ENCODE results near the gene KCNRG. TPM values are rescaled to one million over a fixed set of nuclear protein-coding genes. Genes with fewer than 3 reads are reported as not detected.

The KCNRG gene
- total and polyA plus RNA-seq, 2 of the 4 experiments (the other 2 are of a cell fraction), result 0.51 to 2.7 TPM

GRCh38 chr13:50015258-50015657, at the start of gene KCNRG (continued):
- TF ChIP-seq ELK1 (IDR thresholded peaks at IDR 0.05; ENCODE audit: borderline replicate concordance, low read depth, low read length) (no peak), RAD21 (IDR thresholded peaks at IDR 0.05; ENCODE audit: low read length) (no peak)

- H3K4me3 ChIP-seq (ENCODE audit: insufficient read depth, low read depth, low read length), result no peak overlapping the region
- no peak overlapping the region for H2BK20ac ChIP-seq (ENCODE audit: low read depth, low read length)
- H3K4me2 ChIP-seq (ENCODE audit: low read depth, low read length), result no peak overlapping the region
- H4K20me1 ChIP-seq (ENCODE audit: insufficient read depth, low read length), result no peaks in the 10 kb centered on the region
- no peak overlapping the region for H3K14ac ChIP-seq (replicated peaks; ENCODE audit: low read depth, low read length)
- no peak overlapping the region for H4K8ac ChIP-seq (ENCODE audit: low read depth in 2 of 2, low read length in 2 of 2)
- H2BK15ac ChIP-seq (ENCODE audit: low read depth, low read length), result no peak overlapping the region
- ChIA-PET POLR2A (ENCODE audit: unreplicated experiment) (no interaction called here), CTCF (no interaction called here)
- H2BK5ac ChIP-seq (ENCODE audit: low read depth, low read length, poor library complexity, severe bottlenecking), result no peak overlapping the region
- intact Hi-C loops (cut with micrococcal nuclease), result no loop called here
- no peak overlapping the region for H3K4ac ChIP-seq (ENCODE audit: low read depth, low read length)
- no peak overlapping the region for H4K5ac ChIP-seq (ENCODE audit: low read depth, low read length)
- dilution Hi-C loops (cut with HindIII; ENCODE audit: low sequenced_read_pairs, unreplicated experiment), result no loop called here
- H3K18ac ChIP-seq (ENCODE audit: low read depth, low read length), result no peak overlapping the region
- H3K36me3 ChIP-seq (ENCODE audit: control insufficient read depth, insufficient read depth, low read length), result 0 out of 2 replicates have a peak, but pooled peaks cover 2% of the 10 kb centered on the region
- ATAC-seq (ENCODE audit: low read depth) (no peak), DNase-seq (no peak)
- no peaks in the 10 kb centered on the region for H3K4me1 ChIP-seq (ENCODE audit: control insufficient read depth, insufficient read depth, low read length)
- no peak overlapping the region for H2AK5ac ChIP-seq (ENCODE audit: low read depth, low read length)
- H3K9me1 ChIP-seq (ENCODE audit: insufficient read depth, low read length), result no peaks in the 10 kb centered on the region
- no peak overlapping the region for H3K23ac ChIP-seq (ENCODE audit: low read depth, low read length)
- in situ Hi-C loops (cut with MboI; ENCODE audit: low sequenced_read_pairs), result no loop called here
- H3K9ac ChIP-seq (ENCODE audit: low read depth, low read length), result no peak overlapping the region
- H3K27me3 ChIP-seq (ENCODE audit: control insufficient read depth, insufficient read depth, low read length), result no peaks in the 10 kb centered on the region
- peaks cover 5% of the 10 kb centered on the region; the same call in 1 of the 2 replicates for H3K9me3 ChIP-seq (ENCODE audit: control insufficient read depth, insufficient read depth, low read length)
- H3K79me1 ChIP-seq (ENCODE audit: low read depth in 1 of 2, low read length in 2 of 2), result no peaks in the 10 kb centered on the region
- H4K91ac ChIP-seq (ENCODE audit: insufficient read depth, low read depth, low read length), result no peak overlapping the region
- WGBS, 2 experiments (ENCODE audit: extremely low coverage in 2 of 2, insufficient read length in 1 of 2), result no CpG with 5 or more reads among the region's 4 CpGs
- no peak overlapping the region for H2AFZ ChIP-seq (replicated peaks; ENCODE audit: low read length, poor library complexity)
- H3K56ac ChIP-seq (ENCODE audit: extremely low read depth, insufficient read depth, low read length), result no peak overlapping the region
- BruUV-seq (replicated peaks), result no TSS peak
- no peak overlapping the region for H2AK9ac ChIP-seq (replicated peaks; ENCODE audit: low read depth, low read length, poor library complexity)
- no peak overlapping the region for H2BK120ac ChIP-seq (ENCODE audit: low read depth, low read length)
- no peak overlapping the region for H3K27ac ChIP-seq (ENCODE audit: insufficient read depth, low read length)
- TF ChIP-seq RFX5 (IDR thresholded peaks at IDR 0.05; ENCODE audit: low read depth, low read length) (no peak), NFE2L2 (IDR thresholded peaks at IDR 0.05; ENCODE audit: low read depth, low read length) (no peak), CTCF (conservative IDR thresholded peaks at IDR 0.05; ENCODE audit: low read depth, low read length) (no peak), FOS (IDR thresholded peaks at IDR 0.05; ENCODE audit: low read depth, low read length) (no peak), POLR2A (IDR thresholded peaks at IDR 0.05; ENCODE audit: low read depth, low read length) (no peak), RCOR1 (IDR thresholded peaks at IDR 0.05; ENCODE audit: insufficient replicate concordance, low read length) (no peak), RAD21 (IDR thresholded peaks at IDR 0.05; ENCODE audit: low read length) (no peak), BHLHE40 (IDR thresholded peaks at IDR 0.05; ENCODE audit: low read depth, low read length) (no peak), ELK1 (IDR thresholded peaks at IDR 0.05; ENCODE audit: borderline replicate concordance, low read depth, low read length) (no peak), MXI1 (IDR thresholded peaks at IDR 0.05; ENCODE audit: borderline replicate concordance, low read depth, low read length) (no peak), MAFK (IDR thresholded peaks at IDR 0.05; ENCODE audit: low read depth, low read length) (no peak), CHD1 (IDR thresholded peaks at IDR 0.05; ENCODE audit: low read depth, low read length) (no peak)
- TF ChIP-seq, protein P1, sequence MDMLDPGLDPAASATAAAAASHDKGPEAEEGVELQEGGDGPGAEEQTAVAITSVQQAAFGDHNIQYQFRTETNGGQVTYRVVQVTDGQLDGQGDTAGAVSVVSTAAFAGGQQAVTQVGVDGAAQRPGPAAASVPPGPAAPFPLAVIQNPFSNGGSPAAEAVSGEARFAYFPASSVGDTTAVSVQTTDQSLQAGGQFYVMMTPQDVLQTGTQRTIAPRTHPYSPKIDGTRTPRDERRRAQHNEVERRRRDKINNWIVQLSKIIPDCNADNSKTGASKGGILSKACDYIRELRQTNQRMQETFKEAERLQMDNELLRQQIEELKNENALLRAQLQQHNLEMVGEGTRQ (IDR thresholded peaks at IDR 0.05; ENCODE audit: low read depth, low read length), result no peak
These were observed 47.8 kb upstream of the KCNRG start for GRCh38 chr13:49967456-49967855.

Data from IMR-90 (cell line).